HG02610 (cell line): ENCODE measurements around the gene ZNF665.
"Not testable (repeated sequence)": the region's sequence is repeated elsewhere in the genome, so short reads cannot be mapped to it uniquely, and the experiment has no call there.

Experiments
- ATAC-seq: cut with Tn5 transposase; IDR thresholded peaks from one replicate; pipeline ENCODE4 v1.9.1; 2021; ENCODE audit warnings: mild to moderate bottlenecking, moderate library complexity; ENCODE audit not compliant: unreplicated experiment

Gene ZNF665

GRCh38 chr19:53192771-53193534, at the start of gene ZNF665:
Gene ZNF665 (minus strand): TSS chr19:53193358. CDS start chr19:53182898, 10,460 bp downstream.
- ATAC-seq: peak; percentile 66

- ATAC-seq: no peak
Measured at GRCh38 chr19:53237114-53237777, 44.1 kb upstream of the ZNF665 start.

GRCh38 chr19:53224606-53225005, 31.4 kb upstream of the ZNF665 start:
- no peak for ATAC-seq

- not testable (repeated sequence) for ATAC-seq
Measured at GRCh38 chr19:53222716-53223115, 29.6 kb upstream of the ZNF665 start.

- ATAC-seq: no peak
Measured at GRCh38 chr19:53212703-53213320, 19.7 kb upstream of the ZNF665 start.

- ATAC-seq: not testable (repeated sequence)
Measured at GRCh38 chr19:53211554-53211953, 18.4 kb upstream of the ZNF665 start.

- peak; percentile 52 for ATAC-seq
Measured at GRCh38 chr19:53196777-53197396, 3.7 kb upstream of the ZNF665 start.

- ATAC-seq: no peak
Measured at GRCh38 chr19:53195265-53195903, 2.2 kb upstream of the ZNF665 start.

GRCh38 chr19:53193535-53194222, 521 bp upstream of the ZNF665 start:
- no peak for ATAC-seq

GRCh38 chr19:53190253-53190652, 2.9 kb downstream of the ZNF665 start:
- no peak for ATAC-seq

- ATAC-seq: not testable (repeated sequence)
Measured at GRCh38 chr19:53189691-53190198, 3.4 kb downstream of the ZNF665 start.

GRCh38 chr19:53185155-53185882, 7.8 kb downstream of the ZNF665 start:
- not testable (repeated sequence) for ATAC-seq

- ATAC-seq: no peak
Measured at GRCh38 chr19:53183146-53183764, 9.9 kb downstream of the ZNF665 start.

- ATAC-seq: no peak
Measured at GRCh38 chr19:53182202-53182601, 11.0 kb downstream of the ZNF665 start.

GRCh38 chr19:53177986-53178385, 15.2 kb downstream of the ZNF665 start:
- no peak for ATAC-seq

- ATAC-seq: no peak
Measured at GRCh38 chr19:53172889-53173288, 20.3 kb downstream of the ZNF665 start.

- no peak for ATAC-seq
Measured at GRCh38 chr19:53165691-53166091, 27.5 kb downstream of the ZNF665 start.

GRCh38 chr19:53161123-53161522, 32.0 kb downstream of the ZNF665 start:
- no peak for ATAC-seq

- ATAC-seq: no peak
Measured at GRCh38 chr19:53160350-53160749, 32.8 kb downstream of the ZNF665 start.
